DMS53 treated with DMSO at 0.1 percent for 48 hours (cell line): ENCODE results near the gene HDDC2.

Source experiments
- DNase-seq: peaks from one replicate; lab custom pipeline; 2025; ENCODE audit not compliant: unreplicated experiment; lab: John Stamatoyannopoulos, UW

Gene HDDC2

GRCh38 chr6:125271486-125272159, 30.1 kb downstream of the HDDC2 start:
- no peak for DNase-seq

GRCh38 chr6:125270380-125270779, 31.4 kb downstream of the HDDC2 start:
- no peak for DNase-seq

GRCh38 chr6:125269328-125269985, 32.3 kb downstream of the HDDC2 start:
- DNase-seq = no peak

GRCh38 chr6:125268765-125269164, 33.0 kb downstream of the HDDC2 start:
- no peak for DNase-seq

- DNase-seq = no peak
These were observed 33.8 kb downstream of the HDDC2 start for GRCh38 chr6:125267806-125268523.

GRCh38 chr6:125264476-125264875, 37.3 kb downstream of the HDDC2 start:
- DNase-seq = no peak

GRCh38 chr6:125262016-125263013, 39.5 kb downstream of the HDDC2 start:
- no peak for DNase-seq

- DNase-seq = no peak
These were observed 42.4 kb downstream of the HDDC2 start for GRCh38 chr6:125259354-125259736.

- no peak for DNase-seq
These were observed 43.0 kb downstream of the HDDC2 start for GRCh38 chr6:125258651-125259353.

- DNase-seq = no peak
These were observed 44.4 kb downstream of the HDDC2 start for GRCh38 chr6:125257351-125257750.

- no peak for DNase-seq
These were observed 46.6 kb downstream of the HDDC2 start for GRCh38 chr6:125255201-125255600.

- DNase-seq = no peak
These were observed 47.4 kb downstream of the HDDC2 start for GRCh38 chr6:125254321-125254720.

GRCh38 chr6:125253881-125254280, 47.9 kb downstream of the HDDC2 start:
- no peak for DNase-seq

GRCh38 chr6:125252891-125253290, 48.9 kb downstream of the HDDC2 start:
- no peak for DNase-seq

GRCh38 chr6:125251516-125252220, 50.1 kb downstream of the HDDC2 start:
- no peak for DNase-seq

- no peak for DNase-seq
These were observed 51.3 kb downstream of the HDDC2 start for GRCh38 chr6:125250511-125250910.

GRCh38 chr6:125248136-125248535, 53.6 kb downstream of the HDDC2 start:
- no peak for DNase-seq

GRCh38 chr6:125246566-125246965, 55.2 kb downstream of the HDDC2 start:
- DNase-seq = no peak

GRCh38 chr6:125245523-125246264, 56.1 kb downstream of the HDDC2 start:
- no peak for DNase-seq
